GM18907 (cell line): ENCODE measurements around the gene FGF11.
"Not testable (repeated sequence)": the region's sequence is repeated elsewhere in the genome, so short reads cannot be mapped to it uniquely, and the experiment has no call there.

Experiments
- ATAC-seq: cut with Tn5 transposase; IDR thresholded peaks from one replicate; pipeline ENCODE4 v1.9.1; 2021; ENCODE audit warnings: mild to moderate bottlenecking, moderate library complexity; ENCODE audit not compliant: unreplicated experiment

Gene FGF11

GRCh38 chr17:7448461-7448860, 9.1 kb downstream of the FGF11 start:
- no peak for ATAC-seq

- no peak for ATAC-seq
These were observed 20.7 kb downstream of the FGF11 start for GRCh38 chr17:7459961-7460545.

GRCh38 chr17:7460850-7461660, 21.7 kb downstream of the FGF11 start:
- no peak for ATAC-seq

GRCh38 chr17:7462474-7463371, 23.4 kb downstream of the FGF11 start:
- no peak for ATAC-seq

GRCh38 chr17:7463372-7463846, 24.1 kb downstream of the FGF11 start:
- ATAC-seq, result no peak

GRCh38 chr17:7464081-7464480, 24.8 kb downstream of the FGF11 start:
- ATAC-seq, result no peak

GRCh38 chr17:7465597-7466275, 26.4 kb downstream of the FGF11 start:
- no peak for ATAC-seq

GRCh38 chr17:7466318-7466638, 27.0 kb downstream of the FGF11 start:
- no peak for ATAC-seq

GRCh38 chr17:7466639-7467341, 27.5 kb downstream of the FGF11 start:
- ATAC-seq, result no peak

GRCh38 chr17:7467498-7467897, 28.2 kb downstream of the FGF11 start:
- no peak for ATAC-seq

- ATAC-seq, result no peak
These were observed 29.0 kb downstream of the FGF11 start for GRCh38 chr17:7468290-7468689.

- no peak for ATAC-seq
These were observed 29.6 kb downstream of the FGF11 start for GRCh38 chr17:7468804-7469389.

- ATAC-seq, result not testable (repeated sequence)
These were observed 30.5 kb downstream of the FGF11 start for GRCh38 chr17:7469843-7470242.

GRCh38 chr17:7470457-7470973, 31.2 kb downstream of the FGF11 start:
- ATAC-seq, result not testable (repeated sequence)

GRCh38 chr17:7471729-7472128, 32.4 kb downstream of the FGF11 start:
- ATAC-seq, result no peak

- ATAC-seq, result not testable (repeated sequence)
These were observed 35.5 kb downstream of the FGF11 start for GRCh38 chr17:7474767-7475166.

- no peak for ATAC-seq
These were observed 36.6 kb downstream of the FGF11 start for GRCh38 chr17:7475764-7476422.

GRCh38 chr17:7476494-7476893, 37.2 kb downstream of the FGF11 start:
- ATAC-seq, result no peak

- no peak for ATAC-seq
These were observed 37.6 kb downstream of the FGF11 start for GRCh38 chr17:7476951-7477350.
